HG02759 (cell line): ENCODE results near the gene TRH.

ENCODE experiments used
- ATAC-seq: cut with Tn5 transposase; IDR thresholded peaks from one replicate; pipeline ENCODE4 v1.9.1; 2021; ENCODE audit warnings: mild to moderate bottlenecking, moderate library complexity; ENCODE audit not compliant: unreplicated experiment

The TRH gene

DNA sequence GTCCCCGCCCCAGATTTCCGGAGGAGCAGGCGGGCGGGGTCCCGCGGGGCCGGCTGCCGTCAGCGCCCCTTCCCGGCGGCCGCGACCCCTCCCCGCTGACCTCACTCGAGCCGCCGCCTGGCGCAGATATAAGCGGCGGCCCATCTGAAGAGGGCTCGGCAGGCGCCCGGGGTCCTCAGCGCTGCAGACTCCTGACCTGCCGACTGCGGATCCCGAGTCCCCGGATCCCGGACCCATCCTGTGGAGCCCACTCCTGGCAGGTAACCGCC is at the start of gene TRH:
Gene TRH, plus strand, starts transcription at position 157 of the 269 bp plus-strand sequence. CDS start 1,097 bp downstream, outside the sequence.
- ATAC-seq: no peak

- ATAC-seq: no peak
These were observed 47.4 kb upstream of the TRH start for GRCh38 chr3:129927072-129927471.

DNA sequence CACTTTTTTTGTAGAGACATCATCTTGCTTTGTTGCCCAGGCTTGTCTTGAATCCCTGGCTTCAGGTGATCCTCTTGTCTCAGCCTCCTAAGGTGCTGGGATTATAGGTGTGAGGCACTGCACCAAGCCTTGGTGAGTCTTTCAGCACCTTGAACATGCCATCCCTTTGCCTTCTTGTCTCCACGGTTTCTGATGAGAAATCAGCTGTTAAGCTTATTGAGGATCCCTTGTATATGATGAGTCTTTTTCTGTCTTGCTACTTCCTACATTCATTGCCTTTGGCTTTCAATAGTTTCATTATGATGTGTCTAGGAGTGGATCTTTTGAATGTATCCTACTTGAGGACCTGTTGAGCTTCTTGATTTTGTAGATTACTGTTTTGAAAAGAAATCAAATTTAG is 45.1 kb upstream of the TRH start:
- no peak for ATAC-seq

DNA sequence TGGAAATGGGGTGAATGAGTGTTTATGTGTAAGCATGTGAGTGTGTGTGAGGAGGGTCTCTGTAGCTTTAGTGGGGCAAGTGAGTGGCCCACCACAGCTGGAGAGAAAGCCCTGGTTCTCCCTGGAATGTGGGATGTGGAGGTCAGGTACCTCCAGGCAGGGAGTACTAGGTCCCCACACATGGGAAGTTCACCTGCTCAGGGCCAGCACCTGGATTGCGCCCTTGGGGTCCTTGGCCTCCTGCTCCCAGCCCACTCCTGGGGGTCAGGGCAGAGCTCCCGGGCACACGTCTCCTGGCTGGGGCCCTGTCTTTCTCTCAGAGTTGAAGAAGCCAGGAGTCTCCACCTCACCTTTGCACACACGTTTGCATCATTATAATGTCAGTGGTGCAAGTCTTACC is 41.0 kb upstream of the TRH start:
- ATAC-seq: no peak

GRCh38 chr3:129934234-129935123 is 40.0 kb upstream of the TRH start:
- ATAC-seq: no peak

- ATAC-seq: no peak
These were observed 37.8 kb upstream of the TRH start for GRCh38 chr3:129936757-129937156.

DNA sequence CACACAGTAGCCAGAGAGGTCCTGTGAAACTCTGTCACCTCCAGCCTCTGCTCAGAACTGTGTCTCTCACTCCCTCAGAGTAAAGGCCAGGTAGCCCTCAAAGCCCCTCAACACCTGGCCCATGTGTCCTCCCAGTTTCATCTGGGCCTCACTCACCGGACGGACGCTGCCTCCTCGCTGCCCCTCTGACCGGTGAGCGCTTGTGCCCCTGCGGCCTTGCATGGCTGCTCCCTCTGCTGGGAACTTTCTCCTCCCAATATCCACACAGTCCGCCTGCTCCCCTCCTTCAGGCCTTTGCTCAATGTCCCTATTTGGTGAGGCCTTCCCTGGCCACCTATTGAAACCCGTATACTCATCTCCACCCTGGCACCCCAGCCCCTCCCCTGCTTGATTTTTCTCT is 36.8 kb upstream of the TRH start:
- no peak for ATAC-seq

DNA sequence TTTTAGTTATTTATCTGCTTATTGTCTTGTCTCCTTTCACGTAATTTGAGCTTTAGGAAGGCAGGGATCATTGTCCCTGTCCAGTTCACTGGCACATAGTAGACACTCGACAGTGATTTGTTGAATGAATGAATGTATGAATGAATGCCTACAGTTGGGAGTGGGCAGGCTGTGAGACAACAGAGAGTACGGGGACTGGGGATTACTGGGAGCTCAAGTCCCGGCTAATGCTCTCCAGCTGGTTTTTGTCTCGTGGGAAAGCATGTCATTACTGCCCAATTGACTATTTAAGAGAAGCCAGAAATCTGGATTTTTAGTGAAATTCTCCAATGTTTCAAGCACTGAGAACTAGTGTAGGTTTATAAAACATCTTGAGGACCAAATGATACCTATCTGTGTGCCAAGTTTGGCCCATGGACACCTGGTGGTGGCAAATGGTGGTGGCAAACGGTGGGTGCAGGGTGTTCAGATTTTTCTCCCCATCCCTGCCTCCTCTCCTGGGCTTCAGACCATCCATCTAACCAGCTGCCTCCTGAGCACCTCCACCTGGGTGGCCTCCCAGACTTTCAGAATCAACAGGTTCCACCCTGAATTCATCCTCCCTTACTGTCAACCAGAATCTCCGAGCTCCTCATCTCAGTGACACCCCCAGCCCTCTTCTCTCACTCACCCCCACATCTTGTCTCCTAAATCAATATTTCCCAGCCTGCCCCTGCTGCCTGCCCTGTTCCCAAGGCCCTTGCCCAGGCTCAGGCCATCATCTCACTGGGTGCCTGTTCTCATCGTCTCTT is 36.2 kb upstream of the TRH start:
- no peak for ATAC-seq

- ATAC-seq: no peak
These were observed 34.4 kb upstream of the TRH start for GRCh38 chr3:129940086-129940485.

- peak; percentile 69 for ATAC-seq
These were observed 32.2 kb upstream of the TRH start for GRCh38 chr3:129942296-129942695.

- no peak for ATAC-seq
These were observed 31.5 kb upstream of the TRH start for GRCh38 chr3:129943020-129943419.

GRCh38 chr3:129944709-129945108 is 29.8 kb upstream of the TRH start:
- ATAC-seq: no peak

DNA sequence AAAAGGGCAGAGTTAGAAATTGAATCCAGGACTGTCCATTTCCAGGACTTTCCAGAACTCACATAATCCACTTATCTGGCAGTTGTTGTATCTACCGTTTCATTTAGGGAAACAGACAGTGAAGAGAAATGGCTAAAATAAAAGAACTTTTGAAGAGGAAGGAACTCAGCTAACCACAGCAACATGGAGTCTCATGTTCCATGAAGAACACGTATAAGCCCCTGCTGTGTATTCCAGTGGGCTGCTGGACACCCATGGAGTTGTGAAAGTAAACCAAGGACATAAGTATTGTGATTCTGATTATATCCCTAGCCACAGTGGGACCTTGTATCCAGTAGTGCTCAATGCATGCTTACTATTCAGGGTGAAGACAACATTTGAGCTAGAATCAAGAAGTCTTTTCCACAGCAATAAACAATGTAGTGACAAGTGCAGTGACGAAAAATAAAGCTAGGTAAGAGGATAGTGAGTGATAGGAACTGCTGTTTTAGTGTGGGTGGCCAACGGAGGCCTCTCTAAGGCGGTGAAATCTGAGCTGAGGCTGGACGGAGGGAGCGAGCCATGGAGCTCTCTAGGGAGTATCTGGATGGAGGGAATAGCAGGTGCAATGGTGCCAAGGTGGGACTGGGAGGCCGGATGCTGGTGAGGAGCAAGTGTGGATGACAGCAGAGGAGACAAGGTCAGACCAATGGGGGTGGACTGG is 26.8 kb upstream of the TRH start:
- no peak for ATAC-seq

DNA sequence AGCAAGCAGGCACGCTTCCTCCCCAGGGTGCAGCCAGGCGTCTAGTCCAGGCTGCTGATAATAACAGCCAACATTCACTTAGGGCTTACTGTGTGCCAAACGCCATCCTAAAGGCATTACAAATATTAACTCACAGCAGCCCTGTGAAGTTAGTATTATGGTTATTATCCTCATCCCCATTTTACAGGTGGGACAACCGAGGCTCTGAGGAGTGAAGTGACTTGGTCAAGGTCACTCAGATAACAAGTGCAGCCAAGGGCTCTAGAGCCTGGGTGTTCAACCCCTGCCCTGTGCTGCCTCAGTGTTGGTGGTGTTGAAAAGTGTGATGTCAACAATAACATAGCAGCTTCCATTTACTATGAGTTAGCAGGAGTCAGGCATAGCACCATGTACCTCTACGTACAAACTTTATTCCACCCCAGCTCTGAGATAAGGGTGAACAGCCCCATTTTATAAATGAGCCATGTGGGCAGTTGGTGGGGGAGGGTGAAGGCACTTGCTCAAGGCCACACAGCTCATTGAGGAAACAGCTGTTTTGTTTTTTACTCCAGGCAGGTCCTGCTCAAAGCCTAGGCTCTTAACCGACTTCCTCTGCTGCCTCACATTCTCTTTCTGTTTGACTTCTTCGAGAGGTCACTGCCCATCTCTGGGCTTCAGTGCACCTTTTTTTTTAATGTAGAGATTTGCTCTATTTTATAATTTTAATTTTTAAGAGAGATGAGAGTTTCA is 24.0 kb upstream of the TRH start:
- ATAC-seq: no peak

- ATAC-seq: no peak
These were observed 21.8 kb upstream of the TRH start for GRCh38 chr3:129952556-129953355.

GRCh38 chr3:129953621-129954020 is 20.9 kb upstream of the TRH start:
- ATAC-seq: no peak

DNA sequence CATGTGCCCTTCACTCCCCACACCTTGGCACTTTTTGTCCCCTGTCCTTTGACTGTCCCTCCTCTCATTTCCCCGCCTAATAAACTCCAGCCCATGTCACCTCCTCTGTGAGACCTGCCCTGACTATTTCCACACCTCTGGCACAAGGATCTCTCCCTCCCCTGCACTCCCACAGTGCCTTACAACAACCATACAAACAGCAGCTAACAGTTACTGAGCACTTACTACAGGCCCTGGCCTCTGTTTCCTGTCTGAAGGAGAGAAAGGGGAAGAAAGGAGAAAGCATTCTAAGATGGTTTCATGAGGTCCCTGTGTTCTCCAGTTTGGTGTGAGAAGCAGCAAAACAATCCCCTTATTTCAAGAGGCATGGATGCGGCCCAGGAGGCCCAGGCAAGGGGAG is 20.0 kb upstream of the TRH start:
- ATAC-seq: no peak

GRCh38 chr3:129956936-129957335 is 17.6 kb upstream of the TRH start:
- ATAC-seq: no peak

- no peak for ATAC-seq
These were observed 15.8 kb upstream of the TRH start for GRCh38 chr3:129958755-129959154.

DNA sequence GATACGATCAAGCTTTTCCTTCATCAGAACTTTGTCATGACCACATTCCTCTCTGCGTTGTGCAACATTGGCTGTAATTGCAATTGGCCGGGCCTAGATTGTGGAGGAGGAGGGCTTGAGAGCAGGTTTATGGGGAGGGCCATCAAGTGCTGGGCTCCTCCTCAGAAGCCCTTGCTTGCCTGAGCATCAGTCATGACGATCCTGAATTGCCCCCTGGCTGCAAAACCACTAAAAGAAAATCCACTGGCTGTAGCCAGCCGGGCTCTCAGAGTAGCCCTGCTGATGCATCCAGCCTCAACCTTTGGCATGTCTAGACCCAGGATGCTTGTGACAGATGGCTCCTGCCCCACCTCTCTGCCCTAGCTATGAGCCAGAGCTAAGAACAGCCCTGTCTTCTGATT is 13.4 kb upstream of the TRH start:
- no peak for ATAC-seq
